HUDEP-2 (cell line): ENCODE results near the gene CLRN1.
"Not testable (repeated sequence)": the region's sequence is repeated elsewhere in the genome, so short reads cannot be mapped to it uniquely, and the experiment has no call there.

Experiments used
- DNase-seq, 76 experiments: peaks; one replicate each; lab custom pipeline; 2025; ENCODE audit not compliant: unreplicated experiment in 76 of 76; lab: John Stamatoyannopoulos, UW

CLRN1 gene

GRCh38 chr3:150972366-150973071, at the start of gene CLRN1:
Gene CLRN1 (minus strand): TSS chr3:150972727. CDS start chr3:150972708, 19 bp downstream.
- DNase-seq: no peak

- no peak for DNase-seq
Measured at GRCh38 chr3:151016478-151016795, 43.9 kb upstream of the CLRN1 start.

- DNase-seq: no peak
Measured at GRCh38 chr3:151015767-151016477, 43.4 kb upstream of the CLRN1 start.

- no peak for DNase-seq
Measured at GRCh38 chr3:151015181-151015580, 42.7 kb upstream of the CLRN1 start.

- no peak for DNase-seq
Measured at GRCh38 chr3:151014501-151015018, 42.0 kb upstream of the CLRN1 start.

GRCh38 chr3:151012753-151013152, 40.2 kb upstream of the CLRN1 start:
- DNase-seq: no peak

GRCh38 chr3:151011427-151011826, 38.9 kb upstream of the CLRN1 start:
- DNase-seq: no peak

- DNase-seq: no peak
Measured at GRCh38 chr3:151009981-151010380, 37.5 kb upstream of the CLRN1 start.

GRCh38 chr3:151009430-151009829, 36.9 kb upstream of the CLRN1 start:
- no peak for DNase-seq

- DNase-seq: no peak
Measured at GRCh38 chr3:151008699-151009098, 36.2 kb upstream of the CLRN1 start.

- DNase-seq: no peak
Measured at GRCh38 chr3:151003768-151004134, 31.2 kb upstream of the CLRN1 start.

- no peak for DNase-seq
Measured at GRCh38 chr3:151003029-151003767, 30.7 kb upstream of the CLRN1 start.

GRCh38 chr3:151002003-151002981, 29.8 kb upstream of the CLRN1 start:
- DNase-seq: no peak

- no peak for DNase-seq
Measured at GRCh38 chr3:150998996-150999395, 26.5 kb upstream of the CLRN1 start.

- no peak for DNase-seq
Measured at GRCh38 chr3:150996731-150997130, 24.2 kb upstream of the CLRN1 start.

- DNase-seq: no peak
Measured at GRCh38 chr3:150995510-150995909, 23.0 kb upstream of the CLRN1 start.

GRCh38 chr3:150989208-150989607, 16.7 kb upstream of the CLRN1 start:
- DNase-seq: no peak

- not testable (repeated sequence) for DNase-seq
Measured at GRCh38 chr3:150988395-150988794, 15.9 kb upstream of the CLRN1 start.

GRCh38 chr3:150985711-150986110, 13.2 kb upstream of the CLRN1 start:
- DNase-seq: no peak

GRCh38 chr3:150984066-150984465, 11.5 kb upstream of the CLRN1 start:
- no peak for DNase-seq
